Endothelial cell of hepatic sinusoid (primary cell): ENCODE data around the gene SLC7A4.

Experiments used
- in situ Hi-C: cut with HindIII; loops from 2 replicates; pipeline ENCODE4 v1.10.0; 2017; ENCODE audit warnings: low sequenced_read_pairs

SLC7A4 gene

DNA sequence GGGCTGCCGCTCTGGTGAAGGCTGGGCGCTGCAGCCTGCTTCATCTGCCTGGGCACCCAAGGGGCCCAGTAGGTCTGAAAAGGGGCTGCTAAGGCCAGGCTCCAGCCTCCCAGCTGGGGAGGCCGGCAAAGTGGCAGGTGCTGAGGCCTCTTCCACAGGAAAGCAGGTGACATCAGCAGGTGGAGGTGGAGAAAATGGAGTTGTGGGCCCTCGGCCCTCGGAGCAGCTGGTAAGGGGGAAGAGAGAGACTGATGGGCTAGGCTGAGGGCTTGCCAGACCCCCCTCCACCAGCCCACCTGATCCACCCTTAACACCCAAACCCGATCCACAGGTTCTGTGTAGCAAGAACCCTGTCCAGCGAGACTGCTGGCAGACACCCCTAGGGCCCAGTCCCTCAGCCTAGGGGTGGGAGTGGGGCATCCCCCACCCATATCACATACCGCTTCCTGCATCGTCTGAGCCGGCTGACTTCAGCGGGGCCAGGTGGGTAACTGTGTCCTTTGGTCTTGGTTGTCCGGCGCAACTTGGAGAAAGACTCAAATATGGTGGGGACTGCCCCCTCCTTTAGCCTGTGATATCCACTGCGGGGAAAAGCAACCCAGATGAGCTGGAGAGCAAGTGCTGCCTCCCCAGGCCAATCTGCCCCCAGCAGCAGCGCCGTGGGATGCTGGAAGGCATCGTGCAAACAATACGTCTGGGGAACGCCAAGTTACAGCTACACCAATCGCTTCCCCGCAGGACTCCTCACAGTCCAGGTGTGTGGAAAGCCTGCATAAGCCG lies 32.0 kb downstream of the SLC7A4 start:
- in situ Hi-C loops, result no loop called here

DNA sequence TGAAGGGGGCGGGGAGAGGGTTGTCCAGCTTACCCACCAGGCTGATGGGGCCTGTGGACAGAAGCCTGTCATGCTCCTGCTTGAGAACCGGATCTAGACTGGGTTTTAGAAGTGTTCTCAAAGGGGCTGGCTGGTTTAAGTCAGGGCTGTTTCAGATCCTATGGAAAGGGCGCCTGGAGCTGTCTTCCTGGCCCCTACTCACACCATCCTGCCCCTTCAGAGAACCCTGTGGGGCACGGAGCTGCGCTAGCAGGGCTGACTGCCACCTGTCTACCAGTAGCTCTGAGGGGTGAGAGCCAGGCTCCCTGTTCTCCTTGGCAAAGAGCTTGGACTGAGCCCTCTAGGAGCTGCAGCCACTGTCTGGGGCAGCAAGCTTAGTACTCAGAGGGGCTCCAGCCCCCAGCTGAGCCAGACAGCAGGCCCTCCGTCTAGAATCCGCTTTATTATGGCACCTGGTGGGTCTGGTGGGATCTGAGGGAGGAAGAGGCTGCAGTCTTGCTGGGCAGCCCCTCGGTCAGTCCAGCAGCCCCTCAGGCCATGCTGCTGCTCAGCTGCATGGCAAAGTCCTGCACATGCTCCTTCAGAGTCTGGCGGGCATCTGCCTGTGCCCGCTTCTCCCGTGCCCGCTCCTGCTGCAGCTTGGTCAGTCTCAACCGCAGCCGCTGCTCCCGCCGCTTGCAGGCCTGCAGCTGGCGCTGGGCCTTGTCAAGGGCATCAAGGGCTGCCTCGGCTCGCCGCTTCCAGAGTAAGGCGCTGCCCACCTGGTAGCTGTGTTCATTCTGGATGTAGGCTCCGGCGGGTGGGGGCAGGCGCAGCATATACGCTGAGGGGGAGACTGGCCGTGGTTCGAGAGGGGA lies 32.8 kb downstream of the SLC7A4 start:
- in situ Hi-C loops, result no loop called here

DNA sequence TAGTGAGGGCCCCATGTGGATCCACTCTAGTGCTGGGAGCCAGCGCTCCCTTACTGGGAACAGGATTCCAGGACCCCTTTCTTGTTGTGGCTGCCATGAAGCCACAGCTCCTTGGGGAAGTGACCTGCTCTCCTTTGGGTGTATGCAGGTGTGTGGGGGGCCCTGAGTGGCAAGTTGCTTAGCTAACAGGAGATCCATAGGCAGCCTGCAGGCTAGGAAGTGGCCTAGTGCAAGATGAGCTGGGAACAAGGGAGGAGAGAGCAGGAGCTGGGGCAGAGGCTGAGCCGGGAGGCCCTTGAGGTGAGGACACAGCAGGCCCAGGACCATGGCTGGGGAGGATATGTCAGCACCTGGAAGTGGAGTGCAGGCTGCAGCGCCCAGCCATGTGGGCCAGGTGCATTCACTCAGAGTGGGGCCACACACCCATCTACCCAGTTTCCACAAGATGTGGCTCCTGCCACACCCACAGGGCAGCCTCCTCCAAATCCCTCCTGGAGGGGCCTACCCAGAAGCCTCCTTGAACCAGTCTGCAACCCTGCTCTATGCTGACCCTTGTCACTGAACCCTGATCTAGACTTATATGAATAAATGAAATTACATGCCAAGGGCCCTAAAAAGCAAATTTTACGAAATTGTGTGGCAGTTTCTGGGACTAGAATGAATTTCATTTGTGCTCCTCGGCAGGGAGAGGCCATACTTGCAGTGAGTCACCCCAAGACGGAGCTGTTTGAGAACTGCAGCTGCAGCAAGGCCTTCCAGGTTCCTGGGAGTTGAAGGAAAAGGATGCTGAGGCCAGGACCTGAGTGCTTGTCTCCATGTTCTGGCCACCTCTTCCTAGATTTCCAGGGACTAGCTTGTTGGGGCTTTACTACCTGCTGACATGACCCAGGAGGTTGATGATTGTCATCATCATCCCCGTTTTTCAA lies 33.7 kb downstream of the SLC7A4 start:
- in situ Hi-C loops, result no loop called here

DNA sequence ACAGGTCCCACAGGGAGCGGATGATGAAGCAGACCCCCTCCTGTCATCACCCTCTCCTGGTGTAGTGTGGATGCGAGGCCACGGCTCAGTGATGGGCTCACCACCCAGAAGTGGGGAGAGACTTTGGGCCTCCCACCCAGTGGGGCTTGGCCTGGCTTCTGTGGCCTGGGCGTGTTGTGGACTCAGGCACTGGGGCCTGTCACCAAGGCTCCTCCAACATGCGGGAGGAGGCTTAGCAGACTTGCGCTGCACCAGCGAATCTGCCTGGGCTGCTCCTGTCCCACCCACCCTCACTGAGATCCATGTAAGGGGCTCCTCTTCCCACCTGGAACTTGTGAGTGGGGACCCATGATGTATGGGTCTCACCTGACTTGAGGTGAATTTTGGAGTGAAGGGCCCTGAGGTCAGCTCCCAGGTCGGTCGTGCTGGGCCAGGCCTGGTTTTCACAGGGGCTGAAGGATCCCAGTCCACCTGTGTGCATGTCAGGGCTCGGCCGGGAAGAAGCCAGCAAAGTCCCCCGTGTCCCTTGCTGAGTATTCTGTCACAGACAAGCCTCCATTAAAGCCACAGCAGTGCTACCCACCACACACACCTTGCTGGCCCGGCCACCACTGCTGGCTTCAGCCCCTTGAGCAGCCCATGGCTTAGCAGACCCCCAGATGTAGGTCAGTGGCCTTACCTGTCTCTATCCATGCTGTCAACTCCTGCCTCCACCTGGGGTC lies 34.7 kb downstream of the SLC7A4 start:
- in situ Hi-C loops, result no loop called here

DNA sequence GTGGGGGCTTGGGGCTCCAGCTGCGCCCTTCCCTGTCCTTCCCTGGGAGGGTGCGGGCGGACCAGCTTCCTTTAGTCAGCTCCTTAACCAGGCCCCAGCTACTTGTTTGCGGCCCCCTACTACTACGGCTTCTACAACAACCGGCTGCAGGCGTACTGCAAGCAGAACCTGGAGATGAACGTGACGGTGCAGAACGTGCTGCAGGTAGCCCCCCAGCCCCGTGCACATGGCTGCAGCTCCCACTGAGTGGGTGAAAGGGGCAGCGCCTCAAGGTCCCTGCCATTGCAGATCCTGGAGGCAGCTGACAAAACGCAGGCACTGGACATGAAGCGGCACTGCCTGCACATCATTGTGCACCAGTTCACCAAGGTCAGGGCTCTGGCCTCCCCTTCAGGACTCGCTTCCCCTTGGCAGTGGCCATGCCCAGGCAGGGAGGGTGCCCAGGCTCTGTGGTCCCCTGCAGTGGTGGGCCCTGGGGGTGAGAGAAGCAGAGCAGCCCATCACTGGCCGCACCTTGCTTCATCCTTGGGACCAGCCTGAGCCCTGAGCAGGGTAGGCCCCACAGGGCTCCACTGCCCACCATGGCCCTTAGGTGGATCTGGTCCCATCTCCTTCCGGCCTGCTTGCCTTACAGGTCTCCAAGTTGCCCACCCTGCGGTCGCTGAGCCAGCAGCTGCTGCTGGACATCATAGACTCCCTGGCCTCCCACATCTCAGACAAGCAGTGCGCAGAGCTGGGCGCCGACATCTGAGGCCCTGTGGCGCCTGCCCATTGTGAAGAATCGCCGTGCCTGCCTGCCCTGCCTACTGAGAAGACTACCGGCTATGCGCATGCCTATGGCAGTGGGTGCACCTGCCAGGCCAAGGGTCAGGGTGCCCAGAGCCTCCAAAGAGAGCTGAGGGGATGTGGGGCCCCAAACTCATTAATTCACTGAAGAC lies 35.5 kb downstream of the SLC7A4 start:
- in situ Hi-C loops, result no loop called here

DNA sequence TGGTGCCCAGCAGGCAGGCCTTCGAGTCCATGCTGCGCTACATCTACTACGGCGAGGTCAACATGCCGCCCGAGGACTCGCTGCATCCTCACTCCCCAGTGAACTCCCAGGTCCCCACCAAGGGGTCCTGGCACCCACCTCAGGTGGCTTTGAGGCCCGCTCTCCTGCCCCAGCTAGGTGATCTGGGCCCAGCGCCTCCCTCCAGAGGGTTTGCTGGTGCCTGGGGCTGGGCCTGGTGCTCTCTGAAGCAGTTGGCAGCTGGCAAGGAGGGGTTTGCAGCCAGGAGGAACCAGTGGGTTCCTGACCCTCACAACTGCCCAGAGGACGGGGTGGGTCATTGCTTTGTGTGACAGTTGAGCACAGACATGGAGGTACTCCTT lies 36.3 kb downstream of the SLC7A4 start:
- in situ Hi-C loops, result no loop called here

DNA sequence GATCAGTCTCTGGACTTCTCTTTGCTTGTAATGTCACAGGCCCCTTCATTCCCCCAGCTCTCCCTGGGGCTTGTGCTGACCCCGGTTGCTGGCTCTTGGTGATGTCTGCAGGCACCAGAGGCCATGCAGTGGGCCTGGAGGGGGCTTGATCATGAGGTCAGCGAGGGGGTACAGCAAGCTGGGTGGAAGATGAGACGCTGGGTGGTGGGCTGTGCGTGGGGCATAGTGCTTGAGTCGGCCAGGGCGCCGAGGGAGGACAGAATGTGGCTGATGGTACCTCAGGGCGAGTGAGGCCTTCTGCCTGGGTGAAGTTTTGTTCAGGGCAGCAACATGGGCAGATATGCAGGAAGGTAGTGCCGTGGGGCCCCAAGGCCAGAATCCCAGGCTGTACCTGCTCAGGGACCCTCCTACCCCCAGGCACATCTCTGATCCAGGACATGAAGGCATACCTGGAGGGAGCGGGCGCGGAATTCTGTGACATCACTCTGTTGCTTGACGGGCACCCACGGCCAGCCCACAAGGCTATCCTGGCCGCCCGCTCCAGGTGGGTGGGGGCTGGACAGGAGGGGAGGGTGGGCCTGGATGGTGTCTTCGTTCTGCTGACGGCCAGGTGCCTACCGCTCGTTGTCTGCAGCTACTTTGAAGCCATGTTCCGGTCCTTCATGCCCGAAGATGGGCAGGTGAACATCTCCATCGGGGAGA lies 36.9 kb downstream of the SLC7A4 start:
- in situ Hi-C loops, result no loop called here

DNA sequence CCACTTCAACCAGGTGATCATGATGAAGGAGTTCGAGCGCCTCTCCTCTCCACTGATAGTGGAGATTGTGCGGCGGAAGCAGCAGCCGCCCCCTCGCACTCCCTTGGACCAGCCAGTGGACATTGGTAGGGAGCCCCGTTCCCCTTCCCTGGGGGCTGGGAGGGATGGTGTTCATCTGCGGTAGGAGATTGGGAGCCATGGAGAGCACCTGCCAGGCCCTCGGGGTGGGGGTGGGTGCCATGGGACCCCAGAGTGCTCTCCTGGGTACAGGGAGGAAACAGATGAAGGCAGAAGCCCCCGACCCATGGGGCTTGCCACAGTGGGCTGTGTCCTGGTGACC lies 37.5 kb downstream of the SLC7A4 start:
- in situ Hi-C loops, result no loop called here

DNA sequence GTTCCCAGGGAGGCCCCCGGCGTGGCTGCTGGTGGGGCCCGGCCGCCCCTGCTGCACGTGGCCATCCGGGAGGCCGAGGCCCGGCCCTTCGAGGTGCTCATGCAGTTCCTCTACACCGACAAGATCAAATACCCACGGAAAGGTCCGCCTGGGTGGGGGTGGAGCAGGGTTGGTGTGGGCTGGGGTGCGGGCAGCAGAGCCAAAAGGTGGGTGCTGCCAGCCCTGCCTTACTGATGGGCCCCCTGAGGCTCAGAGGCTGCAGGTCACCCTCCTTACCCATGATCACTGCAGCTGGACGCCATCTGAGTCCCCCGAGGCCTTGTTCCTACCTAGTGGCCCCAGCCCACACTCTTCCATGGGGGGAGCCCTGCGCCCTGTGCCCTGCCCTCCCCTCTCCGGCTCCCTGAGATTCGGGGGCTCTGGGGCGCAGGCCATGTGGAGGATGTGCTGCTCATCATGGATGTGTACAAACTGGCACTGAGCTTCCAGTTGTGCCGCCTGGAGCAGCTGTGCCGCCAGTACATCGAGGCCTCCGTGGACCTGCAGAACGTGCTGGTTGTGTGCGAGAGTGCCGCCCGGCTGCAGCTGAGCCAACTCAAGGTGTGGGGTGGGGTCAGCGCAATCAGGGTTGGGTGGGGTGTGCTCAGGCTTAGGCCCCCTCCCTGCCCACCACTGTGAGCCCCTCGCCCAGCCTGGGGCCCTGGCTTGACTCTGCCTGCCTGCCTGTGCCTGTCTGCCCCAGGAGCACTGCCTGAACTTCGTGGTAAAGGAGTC lies 38.0 kb downstream of the SLC7A4 start:
- in situ Hi-C loops, result no loop called here

DNA sequence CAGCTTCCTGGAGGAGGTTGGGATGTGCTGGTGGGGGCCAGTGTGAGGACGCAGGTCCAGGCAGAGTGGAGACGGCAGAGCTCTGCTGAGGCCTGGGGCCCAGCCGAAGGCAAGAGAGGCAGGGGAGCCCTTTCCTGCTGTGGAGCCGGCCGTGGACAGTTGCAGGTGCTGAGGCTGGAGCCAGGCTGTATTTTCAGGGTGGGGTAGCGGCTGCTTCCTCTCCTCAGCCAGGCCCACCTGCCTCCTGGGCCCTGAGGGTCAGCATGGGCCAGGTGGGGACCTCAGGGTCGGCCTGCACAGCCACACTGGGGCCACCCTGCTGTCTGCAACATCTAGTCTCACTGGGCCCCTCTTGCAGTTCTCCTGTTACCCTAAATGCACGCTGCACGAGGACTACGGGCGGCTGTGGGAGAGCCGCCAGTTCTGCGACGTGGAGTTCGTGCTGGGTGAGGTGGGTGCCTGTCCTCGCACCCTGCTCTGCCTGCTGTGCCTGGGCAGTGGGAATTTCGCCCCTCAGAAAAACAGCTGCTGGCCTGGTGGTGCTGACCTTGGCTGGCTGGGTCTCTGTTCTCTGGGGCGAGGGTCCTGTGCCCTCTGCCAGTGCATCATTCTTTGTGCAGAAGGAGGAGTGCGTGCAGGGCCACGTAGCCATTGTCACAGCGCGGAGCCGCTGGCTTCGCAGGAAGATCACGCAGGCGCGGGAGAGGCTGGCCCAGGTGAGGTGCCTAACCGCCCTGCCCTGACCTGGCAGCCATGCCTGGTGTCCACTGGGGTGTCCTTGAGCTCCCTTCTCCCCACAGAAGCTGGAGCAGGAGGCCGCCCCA lies 38.8 kb downstream of the SLC7A4 start:
- in situ Hi-C loops, result no loop called here

DNA sequence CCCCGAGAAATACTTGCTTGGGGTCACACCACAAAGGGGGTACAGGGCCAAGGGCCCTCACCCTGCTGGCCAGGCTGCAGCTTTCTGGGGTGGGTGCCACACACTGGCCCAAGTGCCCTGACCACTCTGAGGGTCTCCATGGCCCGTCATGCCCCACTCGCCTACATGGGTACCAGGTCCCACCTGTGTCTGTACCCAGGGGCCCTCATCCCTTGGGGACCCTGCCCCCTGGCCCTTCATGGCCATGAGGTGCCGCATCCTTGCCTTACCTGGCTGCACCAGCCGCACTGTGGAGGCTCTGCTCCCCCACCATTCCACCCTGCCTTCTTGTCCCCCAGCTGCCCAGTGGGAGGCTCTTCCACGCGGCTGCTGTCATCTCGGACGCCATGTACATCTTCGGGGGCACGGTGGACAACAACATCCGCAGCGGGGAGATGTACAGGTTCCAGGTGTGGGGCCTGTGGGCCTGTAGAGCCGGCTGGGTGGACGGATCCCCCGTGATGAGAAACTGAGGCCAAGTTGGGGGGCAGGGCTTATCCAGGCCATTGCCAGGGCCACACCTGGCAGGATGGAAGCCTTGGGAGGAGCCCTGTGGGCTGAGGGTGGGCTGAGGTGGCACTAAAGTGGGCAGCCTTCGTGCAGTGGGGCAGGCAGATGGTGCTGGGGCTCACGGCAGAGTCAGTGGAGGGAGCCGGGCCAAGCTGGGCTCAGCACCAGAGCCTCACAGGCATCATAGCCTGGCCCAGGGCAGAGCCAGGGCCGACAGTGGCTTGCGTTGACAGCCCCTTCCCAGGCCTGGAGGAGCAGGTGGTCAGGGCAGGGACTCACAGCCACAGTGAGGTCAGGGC lies 39.7 kb downstream of the SLC7A4 start:
- in situ Hi-C loops, result no loop called here

DNA sequence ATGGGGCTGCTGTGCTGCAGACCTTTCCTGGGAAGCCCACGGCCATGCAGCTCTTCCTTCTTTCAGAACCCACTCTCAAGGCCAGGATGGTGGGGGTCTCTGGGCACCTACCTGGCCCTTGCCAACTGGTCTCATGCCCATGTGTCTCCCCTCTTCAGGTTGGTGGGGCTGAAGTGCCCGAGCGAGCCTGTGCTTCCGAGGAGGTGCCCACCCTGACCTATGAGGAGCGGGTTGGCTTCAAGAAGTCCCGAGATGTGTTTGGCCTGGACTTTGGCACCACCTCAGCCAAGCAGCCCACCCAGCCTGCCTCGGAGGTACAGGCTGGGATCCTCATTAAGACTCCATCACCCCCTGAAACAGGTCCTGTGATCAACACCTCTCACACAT lies 40.3 kb downstream of the SLC7A4 start:
- in situ Hi-C loops, result no loop called here

DNA sequence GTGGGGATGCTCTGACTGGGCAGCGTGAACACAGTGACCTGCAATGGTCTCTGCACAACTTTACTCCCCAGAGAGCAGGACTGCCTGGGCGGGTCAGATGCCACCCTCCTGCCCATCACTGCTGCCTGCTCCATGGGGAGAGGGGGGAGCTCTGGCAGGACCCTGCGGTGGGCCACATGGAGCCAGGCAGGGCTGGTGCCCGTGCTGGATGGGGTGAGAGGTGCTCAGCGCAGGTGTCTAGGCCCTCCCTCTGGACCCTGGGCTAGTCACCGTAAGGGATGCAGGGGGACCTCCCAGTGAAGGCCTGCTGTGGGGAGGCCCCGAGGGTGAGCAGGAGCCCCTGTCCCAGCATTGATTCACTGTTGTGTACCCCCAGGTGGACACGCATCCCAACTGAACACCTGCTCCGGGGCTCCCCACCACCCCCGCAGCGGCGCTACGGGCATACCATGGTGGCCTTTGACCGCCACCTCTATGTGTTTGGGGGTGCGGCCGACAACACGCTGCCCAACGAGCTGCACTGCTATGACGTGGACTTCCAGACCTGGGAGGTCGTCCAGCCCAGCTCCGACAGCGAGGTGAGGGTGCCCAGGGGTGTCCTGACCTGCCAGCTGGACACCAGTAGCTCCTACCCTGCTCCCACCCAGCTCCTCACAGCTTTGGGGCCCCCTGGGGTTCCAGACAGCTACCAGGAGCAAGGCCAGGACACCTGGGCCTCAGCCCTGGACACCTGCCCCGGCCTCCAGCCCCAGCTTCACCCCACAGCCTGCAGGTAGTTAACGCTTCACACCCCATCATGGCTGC lies 40.9 kb downstream of the SLC7A4 start:
- in situ Hi-C loops, result no loop called here

DNA sequence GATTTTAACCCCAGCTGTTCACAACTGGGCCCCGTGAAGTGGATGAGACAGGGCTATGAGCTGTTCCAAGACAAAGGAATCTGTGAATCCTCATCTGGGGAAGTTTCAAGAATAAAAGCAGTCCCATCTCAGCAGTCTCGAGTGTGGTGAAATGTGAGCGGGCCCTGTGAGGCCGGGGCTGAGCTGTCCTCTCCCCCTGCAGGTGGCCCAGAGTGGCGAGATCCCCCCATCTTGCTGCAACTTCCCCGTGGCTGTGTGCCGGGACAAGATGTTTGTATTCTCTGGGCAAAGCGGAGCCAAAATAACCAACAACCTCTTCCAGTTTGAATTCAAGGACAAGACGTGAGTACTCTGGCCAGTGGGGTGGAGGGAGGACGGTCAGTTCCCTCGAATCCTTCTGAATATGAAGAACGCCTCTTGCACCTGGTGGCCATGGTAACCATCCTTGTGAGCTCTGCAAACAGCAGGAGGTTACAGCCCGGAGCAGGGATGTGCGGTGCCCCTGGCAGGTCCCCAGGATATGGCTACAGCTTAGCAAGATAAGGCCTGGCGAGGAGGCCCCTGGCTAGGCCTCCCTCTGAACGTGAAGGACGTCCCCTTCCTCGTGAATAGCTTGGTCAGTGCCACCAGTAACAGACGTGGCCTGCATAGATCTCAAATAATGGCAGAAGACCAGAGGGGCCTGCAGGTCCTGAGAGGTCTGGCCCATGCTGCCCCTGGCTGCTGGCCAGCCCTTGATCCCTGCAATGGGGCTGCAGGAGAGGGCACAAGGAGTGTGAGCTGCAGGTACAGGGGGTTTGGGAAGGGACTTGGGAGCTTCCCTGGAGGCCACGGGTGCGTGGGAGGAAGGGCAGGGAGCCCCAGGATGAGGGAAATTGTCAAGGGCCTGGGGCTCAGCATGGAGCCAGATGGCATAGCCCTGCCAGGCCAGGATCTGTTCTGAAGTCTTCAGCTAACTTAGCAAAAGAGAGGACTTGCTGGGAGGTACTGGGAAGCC lies 41.9 kb downstream of the SLC7A4 start:
- in situ Hi-C loops, result no loop called here
